ENCODE results near the gene BCL2.

The BCL2 gene

GRCh38 chr18:63286926-63287325, 32.6 kb downstream of the BCL2 start:
- no peak for DNase-seq (ENCODE audit: low read depth)
- no peak overlapping the region for H3K4me3 ChIP-seq (ENCODE audit: low read depth, low read length)
- no peak for TF ChIP-seq CTCF (IDR thresholded peaks at IDR 0.05; ENCODE audit: insufficient read depth, low read depth, low read length, missing control alignments)

- peak overlapping the region; percentile 23; the same call in 1 of the 2 replicates for H3K4me3 ChIP-seq (ENCODE audit: low read depth, low read length)
- DNase-seq (ENCODE audit: low read depth) = peak; percentile 79
- TF ChIP-seq CTCF (IDR thresholded peaks at IDR 0.05; ENCODE audit: insufficient read depth, low read depth, low read length, missing control alignments) = no peak
Observed at GRCh38 chr18:63284827-63285733, 34.5 kb downstream of the BCL2 start.

- no peak for TF ChIP-seq CTCF (IDR thresholded peaks at IDR 0.05; ENCODE audit: insufficient read depth, low read depth, low read length, missing control alignments)
- DNase-seq (ENCODE audit: low read depth) = no peak
- no peak overlapping the region for H3K4me3 ChIP-seq (ENCODE audit: low read depth, low read length)
Observed at GRCh38 chr18:63284173-63284799, 35.3 kb downstream of the BCL2 start.

GRCh38 chr18:63283305-63284094, 36.1 kb downstream of the BCL2 start:
- TF ChIP-seq CTCF (IDR thresholded peaks at IDR 0.05; ENCODE audit: insufficient read depth, low read depth, low read length, missing control alignments) = no peak
- no peak for DNase-seq (ENCODE audit: low read depth)
- no peak overlapping the region for H3K4me3 ChIP-seq (ENCODE audit: low read depth, low read length)

GRCh38 chr18:63282793-63283192, 36.8 kb downstream of the BCL2 start:
- no peak overlapping the region for H3K4me3 ChIP-seq (ENCODE audit: low read depth, low read length)
- TF ChIP-seq CTCF (IDR thresholded peaks at IDR 0.05; ENCODE audit: insufficient read depth, low read depth, low read length, missing control alignments) = no peak
- no peak for DNase-seq (ENCODE audit: low read depth)

GRCh38 chr18:63273222-63273927, 46.2 kb downstream of the BCL2 start:
- TF ChIP-seq CTCF (IDR thresholded peaks at IDR 0.05; ENCODE audit: insufficient read depth, low read depth, low read length, missing control alignments) = no peak
- no peak for DNase-seq (ENCODE audit: low read depth)
- H3K4me3 ChIP-seq (ENCODE audit: low read depth, low read length) = no peak overlapping the region
